Measurements from ENCODE around the gene ARID1B.

ARID1B gene

DNA sequence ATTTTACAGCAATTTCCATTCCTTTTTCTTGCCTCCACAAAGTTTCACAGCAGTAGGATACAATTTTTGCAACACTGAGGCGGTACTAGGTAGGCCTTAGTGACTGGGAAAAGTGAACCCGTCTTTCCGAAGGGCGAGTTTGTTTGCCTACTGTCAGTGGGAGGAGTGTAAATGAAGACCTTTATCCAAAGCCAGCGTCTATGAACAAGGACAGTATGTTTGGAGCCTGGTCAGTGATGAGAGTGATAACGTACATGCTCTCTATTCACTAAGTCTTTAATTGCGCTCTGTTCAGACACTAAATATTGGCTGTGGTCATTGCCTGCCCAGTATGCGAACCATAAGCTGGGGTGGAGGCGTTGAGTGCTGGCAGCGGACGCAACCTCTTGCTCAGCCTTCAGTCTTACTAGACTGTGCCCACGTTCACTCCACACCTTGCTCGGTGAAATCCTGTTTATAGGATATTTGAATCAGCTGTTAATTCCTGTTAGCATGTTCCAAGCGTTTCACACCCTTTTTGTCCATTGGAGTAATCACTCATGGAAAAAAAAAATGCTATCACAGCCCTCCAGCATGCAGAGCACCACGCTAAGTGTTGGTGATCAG is 400.7 kb downstream of the ARID1B start:
- H3K9ac ChIP-seq (ENCODE audit: low read length) = no peak overlapping the region
- peaks cover 23% of the 10 kb centered on the region for H3K4me1 ChIP-seq (ENCODE audit: control insufficient read depth, insufficient read depth, low read length)
- H3K9me3 ChIP-seq (ENCODE audit: control insufficient read depth, low read length) = no peaks in the 10 kb centered on the region
- H3K27me3 ChIP-seq (ENCODE audit: control insufficient read depth, insufficient read depth, low read length) = no peaks in the 10 kb centered on the region
- no peak overlapping the region for H3K4me3 ChIP-seq (ENCODE audit: low read length)
- H3K36me3 ChIP-seq (ENCODE audit: control insufficient read depth, insufficient read depth, low read length) = no peaks in the 10 kb centered on the region

DNA sequence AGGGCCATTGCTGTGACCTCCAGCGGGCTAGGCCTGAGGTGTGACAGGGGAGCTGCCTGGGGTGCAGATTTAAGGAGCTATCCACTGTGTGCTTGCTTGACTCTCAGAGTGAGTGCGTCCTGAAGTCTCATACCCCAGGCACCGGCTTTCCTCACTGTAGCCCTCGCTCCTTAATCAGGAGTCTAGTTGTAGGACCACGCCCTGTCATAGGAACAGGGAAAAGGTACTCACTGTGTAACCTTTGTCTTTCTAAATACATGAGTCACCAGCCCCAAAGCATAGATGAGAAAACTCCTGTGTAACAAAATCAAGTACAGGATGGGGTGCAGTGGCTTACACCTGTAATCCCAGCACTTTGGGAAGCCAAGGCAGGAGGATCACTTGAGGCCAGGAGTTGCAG is 404.5 kb downstream of the ARID1B start:
- Histone ChIP-seq H3K36me3 (ENCODE audit: control insufficient read depth, insufficient read depth, low read length) (peaks cover 4% of the 10 kb centered on the region), H3K27me3 (ENCODE audit: control insufficient read depth, insufficient read depth, low read length) (no peaks in the 10 kb centered on the region), H3K4me1 (ENCODE audit: control insufficient read depth, insufficient read depth, low read length) (peaks cover 47% of the 10 kb centered on the region), H3K9ac (ENCODE audit: low read length) (peak overlapping the region; percentile 46), H3K4me3 (ENCODE audit: low read length) (no peak overlapping the region), H3K9me3 (ENCODE audit: control insufficient read depth, low read length) (no peaks in the 10 kb centered on the region)

DNA sequence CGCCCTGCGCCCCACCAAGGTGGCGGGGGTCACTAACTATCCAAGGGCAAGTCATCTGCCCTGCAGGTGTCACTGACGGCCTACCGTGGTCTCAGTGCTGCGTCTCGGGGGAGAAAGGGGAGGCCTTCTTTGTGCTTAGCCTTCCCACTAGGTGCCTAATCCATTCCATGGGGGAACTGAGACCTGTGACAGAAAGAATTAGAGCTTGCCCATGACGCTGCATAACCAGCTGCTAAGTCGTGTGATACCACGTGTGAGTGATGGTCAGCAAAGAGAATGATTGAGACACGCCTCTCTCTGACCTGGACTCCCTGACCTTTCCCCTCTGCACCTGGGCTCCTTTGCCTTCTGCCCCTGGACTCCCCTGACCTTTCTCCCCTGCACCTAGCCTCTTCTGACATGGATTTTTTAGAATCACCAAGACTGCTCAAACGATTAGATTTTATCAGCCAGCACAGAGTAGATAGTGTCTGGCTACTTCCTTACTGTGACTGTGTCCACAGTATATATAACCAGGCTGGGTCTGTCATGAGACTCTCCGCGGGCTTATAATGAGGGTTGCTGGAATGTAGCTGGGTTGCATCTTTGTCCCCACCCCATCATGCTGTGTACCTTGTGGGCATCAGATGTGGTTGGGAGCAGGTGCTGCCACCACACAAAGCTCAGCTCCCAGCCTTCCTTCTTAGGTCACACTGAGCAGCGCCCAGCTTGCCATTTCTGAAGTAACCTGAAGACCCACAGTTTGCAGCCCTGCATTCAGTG is 405.5 kb downstream of the ARID1B start:
- Histone ChIP-seq H3K9me3 (ENCODE audit: control insufficient read depth, low read length) (no peaks in the 10 kb centered on the region), H3K9ac (ENCODE audit: low read length) (no peak overlapping the region), H3K4me1 (ENCODE audit: control insufficient read depth, insufficient read depth, low read length) (peaks cover 58% of the 10 kb centered on the region), H3K4me3 (ENCODE audit: low read length) (no peak overlapping the region), H3K36me3 (ENCODE audit: control insufficient read depth, insufficient read depth, low read length) (peaks cover 4% of the 10 kb centered on the region), H3K27me3 (ENCODE audit: control insufficient read depth, insufficient read depth, low read length) (no peaks in the 10 kb centered on the region)

DNA sequence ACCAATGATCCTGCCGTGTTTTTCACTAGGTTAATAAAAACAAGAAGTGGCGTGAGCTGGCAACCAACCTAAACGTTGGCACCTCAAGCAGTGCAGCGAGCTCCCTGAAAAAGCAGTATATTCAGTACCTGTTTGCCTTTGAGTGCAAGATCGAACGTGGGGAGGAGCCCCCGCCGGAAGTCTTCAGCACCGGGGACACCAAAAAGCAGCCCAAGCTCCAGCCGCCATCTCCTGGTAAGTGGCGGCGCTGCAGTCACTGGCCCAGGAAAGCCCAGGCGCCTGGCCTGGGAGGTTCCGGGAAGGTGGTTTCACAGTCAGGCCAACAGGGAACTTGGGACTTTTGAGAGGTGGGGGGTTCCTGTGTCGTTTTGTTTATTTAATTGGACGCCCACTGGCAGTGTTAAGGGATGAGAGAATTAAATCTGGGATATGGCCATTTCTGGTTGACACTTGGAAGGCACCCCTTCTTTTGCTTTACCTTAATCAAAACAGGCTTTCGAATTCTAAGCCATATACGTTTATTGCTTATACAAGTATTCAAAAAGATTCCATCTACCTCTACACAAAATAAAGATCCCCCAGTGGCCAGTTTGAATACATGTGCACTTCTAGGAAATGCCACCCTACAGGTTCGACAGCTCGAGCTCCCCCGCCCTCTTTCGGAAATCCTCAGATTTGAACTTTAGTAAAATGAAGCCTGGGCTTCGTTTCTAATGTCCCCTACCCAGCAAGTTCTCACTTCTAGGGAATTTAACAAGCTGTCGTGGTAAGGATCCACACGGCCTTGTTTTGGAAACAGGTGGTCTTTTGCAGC is 407.2 kb downstream of the ARID1B start:
- H3K36me3 ChIP-seq (ENCODE audit: control insufficient read depth, insufficient read depth, low read length) = peaks cover 4% of the 10 kb centered on the region

DNA sequence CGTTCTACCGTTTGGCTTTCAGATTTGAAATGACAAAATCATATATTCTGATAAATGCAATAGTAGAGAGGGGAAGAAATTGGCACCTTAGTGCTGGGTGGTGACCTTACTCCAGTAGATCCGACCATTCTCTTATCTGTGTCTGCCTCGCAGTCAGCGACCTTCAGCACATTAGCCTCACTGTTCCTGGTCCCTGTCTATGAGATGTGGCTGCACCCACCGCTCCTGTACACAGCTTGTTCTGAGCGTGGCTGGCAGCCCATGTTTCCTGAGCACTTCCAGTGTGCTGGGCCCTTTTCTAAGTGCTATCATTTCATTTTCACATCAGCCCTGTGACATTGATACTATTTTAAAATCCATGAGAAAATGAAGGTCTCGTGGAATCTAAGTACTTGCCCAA is 408.0 kb downstream of the ARID1B start:
- Histone ChIP-seq H3K9ac (ENCODE audit: low read length) (no peak overlapping the region), H3K4me3 (ENCODE audit: low read length) (no peak overlapping the region), H3K36me3 (ENCODE audit: control insufficient read depth, insufficient read depth, low read length) (peaks cover 11% of the 10 kb centered on the region), H3K4me1 (ENCODE audit: control insufficient read depth, insufficient read depth, low read length) (peaks cover 58% of the 10 kb centered on the region), H3K9me3 (ENCODE audit: control insufficient read depth, low read length) (no peaks in the 10 kb centered on the region), H3K27me3 (ENCODE audit: control insufficient read depth, insufficient read depth, low read length) (no peaks in the 10 kb centered on the region)

More for the DNA sequence above, 407.2 kb downstream of the ARID1B start:
- H3K9me3 ChIP-seq (ENCODE audit: control insufficient read depth, low read length) = no peaks in the 10 kb centered on the region
- H3K4me1 ChIP-seq (ENCODE audit: control insufficient read depth, insufficient read depth, low read length) = peaks cover 58% of the 10 kb centered on the region
- peak overlapping the region; percentile 1 for H3K9ac ChIP-seq (ENCODE audit: low read length)
- no peak overlapping the region for H3K4me3 ChIP-seq (ENCODE audit: low read length)
- H3K27me3 ChIP-seq (ENCODE audit: control insufficient read depth, insufficient read depth, low read length) = no peaks in the 10 kb centered on the region

DNA sequence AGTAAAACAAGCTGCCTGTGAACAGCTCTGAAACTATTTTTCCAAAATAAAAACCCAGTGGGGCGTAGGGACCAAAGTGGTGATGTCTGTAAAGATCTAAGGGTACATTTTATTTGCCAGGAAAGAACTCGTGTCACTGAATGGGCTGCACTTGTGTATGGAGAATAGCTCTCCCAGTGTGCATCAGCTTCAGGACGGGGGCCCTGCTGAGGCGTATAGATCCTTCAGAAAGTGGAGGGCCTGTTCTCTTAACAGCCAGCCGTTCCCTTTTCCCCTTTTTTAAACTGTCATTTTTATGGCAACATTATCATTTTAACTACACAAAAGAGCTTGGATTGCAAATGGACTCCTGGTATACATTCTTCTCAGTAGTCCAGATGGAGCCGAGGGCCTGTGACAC is 408.8 kb downstream of the ARID1B start:
- H3K27me3 ChIP-seq (ENCODE audit: control insufficient read depth, insufficient read depth, low read length) = no peaks in the 10 kb centered on the region
- H3K9ac ChIP-seq (ENCODE audit: low read length) = no peak overlapping the region
- peaks cover 15% of the 10 kb centered on the region for H3K36me3 ChIP-seq (ENCODE audit: control insufficient read depth, insufficient read depth, low read length)
- no peaks in the 10 kb centered on the region for H3K9me3 ChIP-seq (ENCODE audit: control insufficient read depth, low read length)
- H3K4me3 ChIP-seq (ENCODE audit: low read length) = no peak overlapping the region
- H3K4me1 ChIP-seq (ENCODE audit: control insufficient read depth, insufficient read depth, low read length) = peaks cover 51% of the 10 kb centered on the region

DNA sequence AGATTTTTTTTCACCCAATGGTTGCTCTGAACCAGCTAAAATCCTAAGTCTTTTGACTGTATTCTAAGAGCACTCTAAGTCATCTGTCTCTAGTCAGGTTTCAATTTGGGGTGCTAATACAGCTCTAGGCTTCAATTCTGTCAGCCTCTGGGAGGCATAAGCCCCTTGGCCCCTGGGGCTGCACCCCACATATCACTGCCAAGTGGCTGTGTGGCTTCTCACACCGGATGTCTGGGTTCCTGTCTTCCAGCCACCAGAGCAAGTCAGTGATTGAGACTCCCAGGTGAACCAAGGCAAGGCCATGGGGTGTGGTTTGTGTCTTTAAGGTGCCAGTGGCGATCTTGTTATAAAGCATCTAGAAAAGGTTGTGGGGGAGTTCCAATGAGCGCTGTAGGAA is 409.6 kb downstream of the ARID1B start:
- Histone ChIP-seq H3K4me1 (ENCODE audit: control insufficient read depth, insufficient read depth, low read length) (peaks cover 45% of the 10 kb centered on the region), H3K4me3 (ENCODE audit: low read length) (no peak overlapping the region), H3K9me3 (ENCODE audit: control insufficient read depth, low read length) (no peaks in the 10 kb centered on the region), H3K36me3 (ENCODE audit: control insufficient read depth, insufficient read depth, low read length) (peaks cover 15% of the 10 kb centered on the region), H3K27me3 (ENCODE audit: control insufficient read depth, insufficient read depth, low read length) (no peaks in the 10 kb centered on the region), H3K9ac (ENCODE audit: low read length) (no peak overlapping the region)

DNA sequence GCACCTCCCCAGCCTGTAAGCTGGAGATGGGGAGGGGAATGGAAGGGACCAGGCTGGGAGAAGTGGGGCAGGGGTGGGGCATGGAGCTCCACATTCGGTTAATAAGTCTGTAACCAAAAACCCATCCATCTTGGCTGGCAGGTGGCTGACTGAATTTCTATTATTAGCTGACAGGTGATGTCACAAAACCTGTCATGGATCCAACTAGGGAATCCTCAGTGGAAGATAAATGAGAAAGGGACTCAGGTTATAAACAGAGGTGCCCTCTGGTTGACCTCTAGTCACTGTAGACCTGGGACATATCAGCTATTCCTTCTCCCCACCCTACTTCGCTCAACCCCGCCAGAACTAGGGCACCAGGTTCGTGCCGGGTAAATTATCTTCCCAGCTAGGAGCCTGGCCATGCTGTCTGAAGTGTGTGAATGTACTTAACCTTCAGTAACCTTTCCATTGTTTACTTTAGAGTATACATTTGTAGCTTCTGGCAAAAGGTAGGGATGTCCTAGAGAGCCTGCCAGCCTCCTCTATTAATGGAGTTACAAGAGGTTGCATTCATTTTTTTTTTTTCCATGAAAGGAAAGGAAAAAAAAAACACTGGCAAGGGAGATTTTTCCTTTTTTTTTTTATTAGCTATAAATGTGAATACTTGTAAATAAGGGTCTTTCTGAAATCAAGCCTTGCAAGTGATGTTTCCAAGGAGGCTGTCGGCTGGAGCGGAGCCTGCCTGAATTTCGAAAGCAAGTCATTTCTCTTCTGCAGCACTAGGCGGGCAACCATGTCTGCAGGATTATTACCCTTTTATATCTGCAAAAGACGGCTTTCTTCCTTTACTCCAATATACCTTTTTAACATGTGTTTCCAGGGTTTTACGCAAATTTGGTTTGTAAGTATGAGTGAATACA is 410.3 kb downstream of the ARID1B start:
- Histone ChIP-seq H3K9ac (ENCODE audit: low read length) (no peak overlapping the region), H3K4me3 (ENCODE audit: low read length) (no peak overlapping the region), H3K27me3 (ENCODE audit: control insufficient read depth, insufficient read depth, low read length) (no peaks in the 10 kb centered on the region), H3K36me3 (ENCODE audit: control insufficient read depth, insufficient read depth, low read length) (peaks cover 15% of the 10 kb centered on the region), H3K9me3 (ENCODE audit: control insufficient read depth, low read length) (no peaks in the 10 kb centered on the region), H3K4me1 (ENCODE audit: control insufficient read depth, insufficient read depth, low read length) (peaks cover 39% of the 10 kb centered on the region)

DNA sequence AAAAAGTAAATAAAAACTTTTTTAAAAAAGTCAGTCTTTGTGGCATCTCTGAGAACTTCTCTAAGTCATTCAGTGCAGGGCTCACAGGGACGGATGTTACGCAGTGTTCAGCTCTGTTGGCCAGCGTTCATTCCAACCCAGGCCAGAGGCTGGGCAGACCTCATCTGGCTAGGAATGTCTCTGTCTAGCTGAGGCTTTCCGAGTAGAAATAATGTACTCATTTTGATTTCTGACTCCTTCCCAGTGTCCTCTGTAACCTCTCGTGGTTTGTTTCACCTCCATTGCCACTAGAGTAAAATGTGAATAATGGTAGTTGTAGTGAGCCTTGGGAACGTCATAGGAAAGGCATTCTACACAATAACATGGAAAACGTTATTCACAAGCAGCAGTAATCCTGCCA is 411.0 kb downstream of the ARID1B start:
- peaks cover 15% of the 10 kb centered on the region for H3K36me3 ChIP-seq (ENCODE audit: control insufficient read depth, insufficient read depth, low read length)
- peaks cover 31% of the 10 kb centered on the region for H3K4me1 ChIP-seq (ENCODE audit: control insufficient read depth, insufficient read depth, low read length)
- no peaks in the 10 kb centered on the region for H3K27me3 ChIP-seq (ENCODE audit: control insufficient read depth, insufficient read depth, low read length)
- H3K9me3 ChIP-seq (ENCODE audit: control insufficient read depth, low read length) = no peaks in the 10 kb centered on the region
- H3K4me3 ChIP-seq (ENCODE audit: low read length) = no peak overlapping the region
- H3K9ac ChIP-seq (ENCODE audit: low read length) = no peak overlapping the region

DNA sequence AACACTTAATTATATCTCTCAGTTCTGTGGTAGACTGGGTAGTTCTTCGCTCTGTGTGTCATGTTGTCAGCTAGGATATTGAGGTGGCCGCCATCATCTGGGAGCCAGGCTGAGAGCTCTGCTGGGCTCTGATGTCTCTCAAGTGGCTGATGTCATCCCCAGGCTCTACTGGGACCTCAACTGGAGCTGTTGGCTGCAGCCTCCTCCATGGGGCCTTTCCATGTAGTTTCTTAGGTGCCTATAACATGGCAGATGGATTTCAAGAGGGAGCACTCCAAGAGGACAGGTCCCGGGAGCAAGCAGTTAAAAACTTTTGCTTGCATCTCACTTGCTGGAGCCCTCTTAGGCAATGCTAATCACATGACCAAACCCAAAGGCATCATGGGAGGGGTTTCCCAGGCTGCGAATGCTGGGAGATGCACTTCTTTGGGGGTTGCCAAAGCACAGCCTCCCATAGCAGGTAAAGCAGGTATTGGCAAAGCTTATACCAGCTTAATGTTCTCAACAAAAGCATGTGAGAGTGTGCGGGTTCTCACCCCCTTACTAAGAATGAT is 416.3 kb downstream of the ARID1B start:
- Histone ChIP-seq H3K36me3 (ENCODE audit: control insufficient read depth, insufficient read depth, low read length) (peaks cover 11% of the 10 kb centered on the region), H3K4me1 (ENCODE audit: control insufficient read depth, insufficient read depth, low read length) (peaks cover 3% of the 10 kb centered on the region), H3K9me3 (ENCODE audit: control insufficient read depth, low read length) (no peaks in the 10 kb centered on the region), H3K9ac (ENCODE audit: low read length) (no peak overlapping the region), H3K4me3 (ENCODE audit: low read length) (no peak overlapping the region), H3K27me3 (ENCODE audit: control insufficient read depth, insufficient read depth, low read length) (no peaks in the 10 kb centered on the region)

DNA sequence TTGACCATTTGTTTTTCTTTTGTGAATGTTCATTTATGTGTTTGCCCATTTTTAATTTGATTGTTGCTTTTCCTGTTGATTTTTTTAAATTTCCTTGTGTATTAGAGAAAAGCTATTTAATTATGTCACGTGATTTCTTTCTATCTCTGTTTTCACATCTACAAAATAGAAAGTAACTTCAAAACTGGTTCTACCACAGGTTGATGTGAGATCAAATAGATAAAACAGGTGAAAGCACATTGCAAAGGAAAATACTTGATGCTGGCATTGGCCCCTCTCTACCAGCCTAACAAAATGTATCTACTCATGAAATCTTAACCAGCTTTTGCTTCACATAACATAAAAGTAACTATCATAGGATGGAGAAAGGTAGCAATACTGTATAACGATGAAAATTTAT is 416.9 kb downstream of the ARID1B start:
- H3K9me3 ChIP-seq (ENCODE audit: control insufficient read depth, low read length) = no peaks in the 10 kb centered on the region
- H3K4me3 ChIP-seq (ENCODE audit: low read length) = no peak overlapping the region
- no peak overlapping the region for H3K9ac ChIP-seq (ENCODE audit: low read length)
- peaks cover 11% of the 10 kb centered on the region for H3K36me3 ChIP-seq (ENCODE audit: control insufficient read depth, insufficient read depth, low read length)
- no peaks in the 10 kb centered on the region for H3K27me3 ChIP-seq (ENCODE audit: control insufficient read depth, insufficient read depth, low read length)
- peaks cover 9% of the 10 kb centered on the region for H3K4me1 ChIP-seq (ENCODE audit: control insufficient read depth, insufficient read depth, low read length)

Measured in mucosa of stomach (tissue), 1 donor.